ENCODE measurements around the gene HOXC11. TPM values are rescaled to one million over a fixed set of nuclear protein-coding genes. Genes with fewer than 3 reads are reported as not detected.

Gene HOXC11
- polyA plus RNA-seq, 6 donors from 2014 or later, result not detected

GRCh38 chr12:54019091-54019811 is 46.3 kb downstream of the HOXC11 start:
- H3K36me3 Mint-ChIP-seq, result no peaks in the 10 kb centered on the region
- ATAC-seq (ENCODE audit: low read depth in 2 of 2), result no peak
- H3K27ac Mint-ChIP-seq, result peak overlapping the region in 3 of 6 donors; percentile 71 to 93 (median 89)
- no peak for DNase-seq
- H3K4me1 Mint-ChIP-seq, result peaks cover 22 to 36% (median 25%) of the 10 kb centered on the region in 3 donors
- H3K9me3 Mint-ChIP-seq, result peaks cover 0 to 12% (median 3%) of the 10 kb centered on the region in 7 donors
- peak overlapping the region; percentile 41 to 76 (median 60) for H3K4me3 Mint-ChIP-seq
- peaks cover 66 to 84% (median 82%) of the 10 kb centered on the region in 3 donors for H3K27me3 Mint-ChIP-seq

- peak overlapping the region in 5 of 8 donors; percentile 29 to 76 (median 46) for H3K4me3 Mint-ChIP-seq
- H3K27ac Mint-ChIP-seq, result peak overlapping the region in 1 of 6 donors; percentile 89
- peaks cover 18 to 28% (median 21%) of the 10 kb centered on the region in 3 donors for H3K4me1 Mint-ChIP-seq
- ATAC-seq (ENCODE audit: low read depth in 2 of 2), result no peak
- no peak for DNase-seq
- H3K36me3 Mint-ChIP-seq, result no peaks in the 10 kb centered on the region
- peaks cover 0 to 9% (median 3%) of the 10 kb centered on the region in 7 donors for H3K9me3 Mint-ChIP-seq
- peaks cover 66 to 83% (median 82%) of the 10 kb centered on the region in 3 donors for H3K27me3 Mint-ChIP-seq
Measured at GRCh38 chr12:54019924-54020590, 47.1 kb downstream of the HOXC11 start.

GRCh38 chr12:54020591-54021405 is 47.9 kb downstream of the HOXC11 start:
- Mint-ChIP-seq H3K4me1 (peaks cover 18 to 26% (median 19%) of the 10 kb centered on the region in 3 donors), H3K27me3 (peaks cover 65 to 84% (median 82%) of the 10 kb centered on the region in 3 donors), H3K9me3 (peaks cover 0 to 4% (median 3%) of the 10 kb centered on the region in 7 donors), H3K36me3 (no peaks in the 10 kb centered on the region), H3K4me3 (no peak overlapping the region), H3K27ac (no peak overlapping the region)
- DNase-seq (no peak), ATAC-seq (ENCODE audit: low read depth in 2 of 2) (no peak)

GRCh38 chr12:54021432-54022013 is 48.6 kb downstream of the HOXC11 start:
- Mint-ChIP-seq H3K36me3 (no peaks in the 10 kb centered on the region), H3K27ac (no peak overlapping the region), H3K4me1 (peaks cover 19 to 26% (median 20%) of the 10 kb centered on the region in 3 donors), H3K27me3 (peaks cover 69 to 91% (median 89%) of the 10 kb centered on the region in 3 donors), H3K4me3 (peak overlapping the region in 3 of 8 donors; percentile 1 to 49 (median 11)), H3K9me3 (peaks cover 0 to 4% (median 2%) of the 10 kb centered on the region in 7 donors)
- DNase-seq (no peak), ATAC-seq (ENCODE audit: low read depth in 2 of 2) (peak in 1 of 2 donors; percentile 30)

DNA sequence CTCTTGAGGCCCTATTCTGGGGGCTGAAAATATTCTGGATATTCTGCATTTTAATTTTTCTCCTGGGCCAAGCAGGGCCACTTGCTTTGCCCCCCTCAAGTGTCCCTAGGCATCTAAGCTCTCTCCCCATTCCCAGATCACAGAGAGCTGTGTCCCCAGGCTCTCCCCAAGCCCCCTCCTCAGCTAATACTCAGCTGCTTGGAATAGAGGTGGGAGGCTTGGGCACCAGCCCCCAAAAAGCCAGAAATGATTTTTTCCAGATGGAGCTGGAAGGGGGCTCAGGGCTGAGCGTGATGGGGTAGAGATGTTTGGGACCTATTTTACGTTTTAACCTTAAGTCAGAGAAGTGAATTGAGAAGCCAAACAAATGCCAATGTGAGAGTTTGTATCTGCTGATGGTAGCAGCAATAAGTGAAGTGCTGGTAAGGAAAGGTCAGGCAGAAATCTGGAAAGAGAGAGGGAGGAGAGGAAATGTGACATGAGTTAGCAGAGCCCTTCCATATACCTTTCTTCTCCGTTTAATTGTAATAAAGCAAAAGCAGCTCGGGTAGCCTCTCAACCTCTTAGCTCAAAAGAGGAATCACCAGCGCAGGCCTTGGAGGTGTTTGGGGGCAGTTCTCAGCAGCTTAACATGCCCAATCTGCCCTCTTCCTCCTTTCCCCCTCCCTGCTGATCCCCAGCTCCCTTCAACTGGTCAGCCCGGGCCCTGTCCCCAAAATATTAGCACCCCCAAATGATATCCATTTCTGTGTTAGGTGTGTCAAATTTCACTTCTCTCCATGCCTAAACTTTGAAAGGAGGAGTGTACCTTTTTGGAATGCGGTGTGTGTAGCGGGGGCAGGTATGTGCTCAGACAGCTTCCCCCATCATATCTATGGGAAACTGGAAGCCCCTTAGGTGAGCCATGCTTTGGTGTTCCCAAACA is 50.3 kb downstream of the HOXC11 start:
- ATAC-seq (ENCODE audit: low read depth in 2 of 2), result no peak
- DNase-seq, result no peak
- peak overlapping the region in 1 of 8 donors; percentile 22 for H3K4me3 Mint-ChIP-seq

DNA sequence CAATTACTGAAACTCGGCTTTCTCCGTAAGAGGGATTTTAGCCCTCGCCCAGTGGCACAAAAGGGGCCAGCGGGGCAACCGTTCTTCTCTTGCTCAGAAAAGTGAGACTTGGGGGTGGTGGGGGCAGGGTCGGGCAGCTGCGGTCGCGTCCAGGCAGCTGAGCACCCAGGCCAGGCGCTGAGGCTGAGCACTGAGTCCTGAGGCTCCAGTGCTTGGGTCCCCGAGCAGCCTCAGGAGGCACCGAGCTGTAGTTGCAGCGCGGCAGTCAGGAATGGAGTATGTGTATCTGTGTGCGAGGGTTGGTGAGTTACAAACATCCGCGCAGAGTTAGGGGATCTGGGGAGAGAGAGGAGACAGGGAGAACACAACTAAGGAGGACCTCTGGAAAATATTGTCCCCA is 51.2 kb downstream of the HOXC11 start:
- H3K4me1 Mint-ChIP-seq, result peaks cover 13 to 23% (median 21%) of the 10 kb centered on the region in 3 donors
- DNase-seq (no peak), ATAC-seq (ENCODE audit: low read depth in 2 of 2) (no peak)
- no peak overlapping the region for H3K4me3 Mint-ChIP-seq
- no peaks in the 10 kb centered on the region for H3K36me3 Mint-ChIP-seq
- peaks cover 79 to 97% (median 94%) of the 10 kb centered on the region in 3 donors for H3K27me3 Mint-ChIP-seq
- peaks cover 0 to 3% (median 0%) of the 10 kb centered on the region in 7 donors for H3K9me3 Mint-ChIP-seq
- peak overlapping the region in 1 of 6 donors; percentile 50 for H3K27ac Mint-ChIP-seq

More for the DNA sequence above, 50.3 kb downstream of the HOXC11 start:
- H3K36me3 Mint-ChIP-seq, result no peaks in the 10 kb centered on the region
- H3K27ac Mint-ChIP-seq, result no peak overlapping the region
- peaks cover 0 to 3% (median 0%) of the 10 kb centered on the region in 7 donors for H3K9me3 Mint-ChIP-seq
- peaks cover 12 to 22% (median 17%) of the 10 kb centered on the region in 3 donors for H3K4me1 Mint-ChIP-seq
- H3K27me3 Mint-ChIP-seq, result peaks cover 72 to 93% (median 92%) of the 10 kb centered on the region in 3 donors

DNA sequence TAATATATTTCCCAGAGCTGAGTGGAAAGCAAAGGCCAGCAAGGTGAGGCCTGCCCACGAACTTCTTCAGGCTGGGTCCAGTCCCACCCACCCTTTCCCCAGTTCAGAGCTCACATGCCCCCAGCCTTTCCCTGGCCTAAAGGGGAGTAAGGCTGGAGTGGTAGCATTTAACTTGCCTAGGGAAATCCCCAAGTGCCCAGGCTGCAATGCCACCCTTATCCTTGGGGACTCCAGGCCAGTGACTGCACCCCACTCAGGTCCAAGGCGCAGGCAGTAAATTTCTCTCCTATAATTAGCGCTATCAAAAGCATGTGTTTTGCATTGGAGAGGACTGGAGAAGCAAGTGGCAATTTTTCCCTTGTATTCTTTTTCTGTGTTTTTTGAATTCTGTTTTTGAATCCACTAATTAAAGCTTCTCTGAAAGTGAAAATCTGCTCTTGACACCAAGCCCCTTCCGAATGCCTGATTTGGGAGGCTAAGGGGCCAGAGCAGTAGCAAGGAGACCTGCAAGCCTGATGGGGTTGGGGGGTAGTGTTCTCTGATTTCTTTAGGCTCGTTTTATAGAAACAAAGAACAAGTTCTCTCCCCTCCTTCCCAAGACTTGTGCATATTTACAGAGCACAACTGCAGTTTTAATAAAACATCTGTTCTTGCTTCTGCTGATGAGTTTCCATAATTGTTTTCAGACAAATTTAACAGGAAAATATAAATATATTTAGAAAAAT is 51.8 kb downstream of the HOXC11 start:
- DNase-seq (no peak), ATAC-seq (ENCODE audit: low read depth in 2 of 2) (no peak)
- H3K4me1 Mint-ChIP-seq, result peaks cover 12 to 24% (median 18%) of the 10 kb centered on the region in 3 donors
- peaks cover 80 to 95% (median 93%) of the 10 kb centered on the region in 3 donors for H3K27me3 Mint-ChIP-seq
- H3K9me3 Mint-ChIP-seq, result peaks cover 0 to 5% (median 0%) of the 10 kb centered on the region in 7 donors
- no peak overlapping the region for H3K4me3 Mint-ChIP-seq
- no peak overlapping the region for H3K27ac Mint-ChIP-seq
- H3K36me3 Mint-ChIP-seq, result no peaks in the 10 kb centered on the region

- Mint-ChIP-seq H3K4me3 (no peak overlapping the region), H3K27ac (no peak overlapping the region), H3K27me3 (peaks cover 81 to 95% (median 93%) of the 10 kb centered on the region in 3 donors), H3K36me3 (no peaks in the 10 kb centered on the region), H3K9me3 (peaks cover 0 to 3% (median 0%) of the 10 kb centered on the region in 7 donors), H3K4me1 (peaks cover 12 to 22% (median 14%) of the 10 kb centered on the region in 3 donors)
- ATAC-seq (ENCODE audit: low read depth in 2 of 2) (no peak), DNase-seq (no peak)
Measured at GRCh38 chr12:54025499-54026405, 52.8 kb downstream of the HOXC11 start.

GRCh38 chr12:54026640-54027441 is 53.9 kb downstream of the HOXC11 start:
- DNase-seq (no peak), ATAC-seq (ENCODE audit: low read depth in 2 of 2) (no peak)
- peak overlapping the region in 2 of 6 donors; percentile 36 to 53 for H3K27ac Mint-ChIP-seq
- H3K27me3 Mint-ChIP-seq, result peaks cover 78 to 94% (median 93%) of the 10 kb centered on the region in 3 donors
- H3K4me1 Mint-ChIP-seq, result peaks cover 14 to 25% (median 19%) of the 10 kb centered on the region in 3 donors
- no peaks in the 10 kb centered on the region for H3K36me3 Mint-ChIP-seq
- peaks cover 0 to 3% (median 0%) of the 10 kb centered on the region in 7 donors for H3K9me3 Mint-ChIP-seq
- peak overlapping the region in 1 of 8 donors; percentile 40 for H3K4me3 Mint-ChIP-seq
